DND-41 (cell line): ENCODE data around the gene STAT4.

Experiments used
- ATAC-seq: fragments of 200-7000 bp; cut with Tn5 transposase; 3 replicates; pipeline ENCODE4 v1.9.1; 2021; ENCODE audit warnings: low read depth; ENCODE audit not compliant: insufficient read depth
- DNase-seq: peaks from one replicate; pipeline ENCODE4 v3.0.0-alpha.2; 2020
- H2AFZ ChIP-seq: 2 replicates; pipeline ENCODE4 v1.6.0; 2012; ENCODE audit warnings: low read depth, low read length
- H3K27ac ChIP-seq: 2 replicates; pipeline ENCODE4 v1.5.1; 2012; ENCODE audit warnings: low read length, inconsistent platforms
- H3K27me3 ChIP-seq: fragments of 200-600 bp; sonication (generic); 2 replicates; pipeline ENCODE4 v1.6.0; 2012; ENCODE audit warnings: low read length, mild to moderate bottlenecking, inconsistent platforms; ENCODE audit not compliant: insufficient read depth, poor library complexity
- H3K36me3 ChIP-seq: 2 replicates; pipeline ENCODE4 v1.5.1; 2012; ENCODE audit warnings: low read length, inconsistent platforms; ENCODE audit not compliant: insufficient read depth
- H3K4me1 ChIP-seq: 2 replicates; pipeline ENCODE4 v1.5.1; 2012; ENCODE audit warnings: mild to moderate bottlenecking, low read length; ENCODE audit not compliant: insufficient read depth
- H3K4me2 ChIP-seq: 2 replicates; pipeline ENCODE4 v1.6.0; 2012; ENCODE audit warnings: mild to moderate bottlenecking, moderate library complexity, low read length, inconsistent platforms; ENCODE audit not compliant: insufficient read depth
- H3K4me3 ChIP-seq, 2 experiments: fragments of 200-600 bp in 1 of 2; shearing (Covaris generic) in 1 of 2; 2 replicates each; pipeline ENCODE4 v1.5.1; 2012 to 2016; ENCODE audit warnings: inconsistent platforms in 2 of 2, low read length in 2 of 2, mild to moderate bottlenecking in 2 of 2, low read depth in 1 of 2, moderate library complexity in 1 of 2
- H3K79me2 ChIP-seq: 2 replicates; pipeline ENCODE4 v1.6.0; 2012; ENCODE audit warnings: low read length, inconsistent platforms; ENCODE audit not compliant: insufficient read depth
- H3K9ac ChIP-seq: 2 replicates; pipeline ENCODE4 v1.6.0; 2012; ENCODE audit warnings: low read depth, mild to moderate bottlenecking, inconsistent platforms, low read length, moderate library complexity
- H3K9me3 ChIP-seq: 2 replicates; pipeline ENCODE4 v1.5.1; 2012; ENCODE audit warnings: low read length, moderate library complexity, mild to moderate bottlenecking, inconsistent platforms; ENCODE audit not compliant: insufficient read depth, severe bottlenecking
- H4K20me1 ChIP-seq: 2 replicates; pipeline ENCODE4 v1.6.0; 2012; ENCODE audit warnings: low read length; ENCODE audit not compliant: insufficient read depth
- EZH2 ChIP-seq: IDR thresholded peaks from 3 replicates; pipeline ENCODE4 v1.6.1; 2012; ENCODE audit warnings: borderline replicate concordance, low read depth, mild to moderate bottlenecking, moderate library complexity, low read length, inconsistent platforms; ENCODE audit not compliant: severe bottlenecking
- TF ChIP-seq, protein P1 (sequence below): IDR thresholded peaks from 2 replicates; pipeline ENCODE4 v1.5.1; 2012; ENCODE audit warnings: borderline replicate concordance, low read length, moderate library complexity, mild to moderate bottlenecking; ENCODE audit not compliant: poor library complexity, severe bottlenecking; ENCODE audit errors: extremely low read depth

Gene STAT4

GRCh38 chr2:191152482-191153240 lies 1.9 kb upstream of the STAT4 start:
- Histone ChIP-seq H3K4me3 (no peak overlapping the region), H3K79me2 (peaks cover 3% of the 10 kb centered on the region; the same call in 1 of the 2 replicates), H4K20me1 (no peaks in the 10 kb centered on the region), H3K4me2 (no peak overlapping the region), H3K9ac (no peak overlapping the region), H3K9me3 (no peaks in the 10 kb centered on the region), H2AFZ (no peak overlapping the region), H3K27me3 (no peaks in the 10 kb centered on the region), H3K27ac (no peak overlapping the region), H3K36me3 (no peaks in the 10 kb centered on the region), H3K4me1 (peaks cover 47% of the 10 kb centered on the region)
- TF ChIP-seq, protein P1, sequence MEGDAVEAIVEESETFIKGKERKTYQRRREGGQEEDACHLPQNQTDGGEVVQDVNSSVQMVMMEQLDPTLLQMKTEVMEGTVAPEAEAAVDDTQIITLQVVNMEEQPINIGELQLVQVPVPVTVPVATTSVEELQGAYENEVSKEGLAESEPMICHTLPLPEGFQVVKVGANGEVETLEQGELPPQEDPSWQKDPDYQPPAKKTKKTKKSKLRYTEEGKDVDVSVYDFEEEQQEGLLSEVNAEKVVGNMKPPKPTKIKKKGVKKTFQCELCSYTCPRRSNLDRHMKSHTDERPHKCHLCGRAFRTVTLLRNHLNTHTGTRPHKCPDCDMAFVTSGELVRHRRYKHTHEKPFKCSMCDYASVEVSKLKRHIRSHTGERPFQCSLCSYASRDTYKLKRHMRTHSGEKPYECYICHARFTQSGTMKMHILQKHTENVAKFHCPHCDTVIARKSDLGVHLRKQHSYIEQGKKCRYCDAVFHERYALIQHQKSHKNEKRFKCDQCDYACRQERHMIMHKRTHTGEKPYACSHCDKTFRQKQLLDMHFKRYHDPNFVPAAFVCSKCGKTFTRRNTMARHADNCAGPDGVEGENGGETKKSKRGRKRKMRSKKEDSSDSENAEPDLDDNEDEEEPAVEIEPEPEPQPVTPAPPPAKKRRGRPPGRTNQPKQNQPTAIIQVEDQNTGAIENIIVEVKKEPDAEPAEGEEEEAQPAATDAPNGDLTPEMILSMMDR = no peak
- TF ChIP-seq EZH2 = no peak
- ATAC-seq (no peak), DNase-seq (no peak)

GRCh38 chr2:191151331-191151730 lies 537 bp upstream of the STAT4 start:
- ATAC-seq (no peak), DNase-seq (no peak)
- Histone ChIP-seq H3K27me3 (no peaks in the 10 kb centered on the region), H3K9me3 (no peaks in the 10 kb centered on the region), H2AFZ (peak overlapping the region; percentile 77), H3K79me2 (peaks cover 3% of the 10 kb centered on the region; the same call in 1 of the 2 replicates), H4K20me1 (no peaks in the 10 kb centered on the region), H3K4me3 (peak overlapping the region in 1 of 2 experiments; percentile 84; a peak in 2 of 4 replicates), H3K9ac (peak overlapping the region; percentile 71; the same call in 1 of the 2 replicates), H3K36me3 (no peaks in the 10 kb centered on the region), H3K4me1 (peaks cover 59% of the 10 kb centered on the region), H3K4me2 (peak overlapping the region; percentile 74), H3K27ac (peak overlapping the region; percentile 80)
- TF ChIP-seq EZH2 = no peak
- TF ChIP-seq, protein P1 = no peak

DNA sequence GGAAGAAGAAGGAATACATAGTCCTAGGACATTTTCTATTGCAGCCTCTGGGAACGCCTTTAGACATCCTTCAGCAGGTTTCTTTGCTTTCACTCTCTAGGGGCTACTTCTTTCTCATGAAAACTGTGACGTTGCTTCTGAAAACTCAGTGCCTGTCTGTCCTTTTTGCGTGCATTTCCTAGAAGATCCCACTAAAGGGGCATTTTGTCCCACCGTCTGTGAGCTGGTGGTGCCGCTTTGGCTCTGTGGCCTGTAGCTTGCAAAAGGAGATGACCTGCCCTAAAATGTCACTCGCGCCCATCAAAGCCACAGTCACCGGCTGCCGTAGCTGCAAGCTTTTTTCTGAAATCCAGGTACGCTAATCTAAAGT lies 579 bp downstream of the STAT4 start:
- H3K79me2 ChIP-seq = peaks cover 3% of the 10 kb centered on the region; the same call in 1 of the 2 replicates
- no peak for TF ChIP-seq EZH2
- TF ChIP-seq, protein P1 = no peak
- peak overlapping the region; percentile 54 to 84 for H3K4me3 ChIP-seq
- H3K4me2 ChIP-seq = peak overlapping the region; percentile 74
- DNase-seq (no peak), ATAC-seq (peak; percentile 19)
- H3K27ac ChIP-seq = peak overlapping the region; percentile 80
- H2AFZ ChIP-seq = peak overlapping the region; percentile 77
- H3K27me3 ChIP-seq = no peaks in the 10 kb centered on the region
- no peaks in the 10 kb centered on the region for H4K20me1 ChIP-seq
- H3K4me1 ChIP-seq = peaks cover 52% of the 10 kb centered on the region
- peak overlapping the region; percentile 71 for H3K9ac ChIP-seq
- H3K9me3 ChIP-seq = no peaks in the 10 kb centered on the region
- H3K36me3 ChIP-seq = peaks cover 10% of the 10 kb centered on the region
